NCI-H1092 treated with DMSO at 0.1 percent for 48 hours (cell line): ENCODE measurements around the gene TTLL8.

Source experiments
- DNase-seq: peaks from one replicate; lab custom pipeline; 2025; lab: John Stamatoyannopoulos, UW

The TTLL8 gene

GRCh38 chr22:50041361-50042065 lies 16.6 kb downstream of the TTLL8 start:
- DNase-seq: no peak

DNA sequence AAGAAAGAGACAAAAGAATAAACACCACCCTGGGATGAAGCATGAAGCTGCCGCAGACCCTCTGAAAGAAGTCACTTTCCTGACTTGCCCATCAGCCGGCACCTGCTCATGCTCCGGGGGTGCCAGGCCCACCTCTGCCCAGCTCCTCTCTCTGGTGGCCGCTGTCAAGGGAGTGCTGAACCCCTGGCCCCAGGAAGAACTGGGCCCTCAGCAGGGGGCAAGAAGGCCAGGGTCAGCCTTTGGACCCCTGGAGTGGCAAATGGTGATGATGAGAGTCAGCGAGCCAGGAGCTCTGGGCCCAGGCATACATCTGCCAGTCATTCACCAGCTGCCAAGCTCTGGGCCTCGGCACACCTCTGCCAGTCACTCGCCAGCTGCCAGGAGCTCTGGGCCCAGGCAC lies 17.4 kb downstream of the TTLL8 start:
- no peak for DNase-seq

- DNase-seq: no peak
Observed at GRCh38 chr22:50039669-50040443, 18.2 kb downstream of the TTLL8 start.

DNA sequence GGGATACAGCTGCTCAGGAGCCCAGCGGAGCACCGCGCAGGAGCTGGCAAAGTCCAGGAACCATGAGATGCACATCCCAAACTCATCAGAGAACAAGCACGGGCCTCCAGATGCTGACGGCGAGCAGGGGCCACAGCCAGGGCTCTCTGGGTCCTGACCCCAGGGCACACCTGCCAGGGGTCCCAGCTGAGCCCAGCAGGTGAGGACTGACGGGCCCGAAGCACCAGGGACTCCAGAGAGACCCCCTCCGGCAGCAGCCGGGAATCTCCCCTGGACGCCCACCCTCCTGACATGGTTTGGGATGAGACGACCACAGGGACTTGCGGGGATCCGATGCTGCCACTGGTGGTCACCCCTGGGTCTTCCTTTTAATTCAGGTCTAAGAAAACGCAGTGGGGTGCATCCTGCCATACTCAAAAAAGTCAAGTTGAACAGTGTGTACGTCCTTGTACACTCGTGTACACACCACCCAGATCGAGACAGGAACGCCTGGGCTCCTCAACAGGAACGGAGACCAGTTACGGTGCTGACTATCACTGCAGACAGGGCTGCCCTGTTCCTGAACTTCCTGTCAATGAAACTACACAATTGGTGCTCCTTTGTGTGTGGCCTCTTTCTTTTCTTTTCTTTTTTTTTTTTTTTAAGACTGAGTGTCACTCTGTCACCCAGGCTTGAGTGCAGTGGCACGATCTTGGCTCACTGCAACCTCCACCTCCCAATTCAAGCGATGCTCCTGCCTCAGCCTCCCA lies 21.9 kb downstream of the TTLL8 start:
- DNase-seq: no peak

GRCh38 chr22:50035131-50035881 lies 22.8 kb downstream of the TTLL8 start:
- no peak for DNase-seq

- no peak for DNase-seq
Observed at GRCh38 chr22:50034126-50035081, 23.7 kb downstream of the TTLL8 start.

DNA sequence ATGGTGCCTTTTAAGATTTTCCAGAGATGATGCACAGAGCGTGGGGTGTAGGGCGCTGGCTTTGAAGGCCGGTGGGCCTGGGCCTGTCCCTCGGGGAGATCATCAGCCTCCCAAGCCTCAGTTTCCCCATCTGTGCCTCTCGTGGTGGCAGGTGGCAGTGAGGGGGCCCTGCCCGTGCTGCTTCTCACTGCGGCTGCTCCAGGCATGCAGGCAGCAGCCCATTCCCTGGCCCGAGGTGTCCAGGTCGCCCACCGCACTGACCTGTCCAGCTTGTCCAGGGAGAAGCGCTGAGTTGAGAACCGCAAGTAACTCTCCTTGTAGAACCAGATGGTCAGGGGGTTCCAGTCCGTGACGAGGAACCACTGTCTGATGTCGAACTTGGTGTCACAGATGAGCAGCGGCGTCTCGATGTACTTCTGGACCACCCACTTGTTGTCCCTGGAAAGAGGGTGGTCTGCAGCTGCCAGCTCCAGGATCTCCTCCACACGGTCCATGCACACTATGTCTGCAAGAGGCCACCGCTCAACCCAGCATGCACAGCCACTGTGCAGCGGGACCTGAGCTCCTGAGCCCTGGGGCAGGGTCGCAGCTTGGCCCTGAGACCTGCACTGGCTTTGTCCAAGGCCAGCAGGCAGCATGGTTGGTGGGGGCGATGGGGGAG lies 25.0 kb downstream of the TTLL8 start:
- DNase-seq: no peak

DNA sequence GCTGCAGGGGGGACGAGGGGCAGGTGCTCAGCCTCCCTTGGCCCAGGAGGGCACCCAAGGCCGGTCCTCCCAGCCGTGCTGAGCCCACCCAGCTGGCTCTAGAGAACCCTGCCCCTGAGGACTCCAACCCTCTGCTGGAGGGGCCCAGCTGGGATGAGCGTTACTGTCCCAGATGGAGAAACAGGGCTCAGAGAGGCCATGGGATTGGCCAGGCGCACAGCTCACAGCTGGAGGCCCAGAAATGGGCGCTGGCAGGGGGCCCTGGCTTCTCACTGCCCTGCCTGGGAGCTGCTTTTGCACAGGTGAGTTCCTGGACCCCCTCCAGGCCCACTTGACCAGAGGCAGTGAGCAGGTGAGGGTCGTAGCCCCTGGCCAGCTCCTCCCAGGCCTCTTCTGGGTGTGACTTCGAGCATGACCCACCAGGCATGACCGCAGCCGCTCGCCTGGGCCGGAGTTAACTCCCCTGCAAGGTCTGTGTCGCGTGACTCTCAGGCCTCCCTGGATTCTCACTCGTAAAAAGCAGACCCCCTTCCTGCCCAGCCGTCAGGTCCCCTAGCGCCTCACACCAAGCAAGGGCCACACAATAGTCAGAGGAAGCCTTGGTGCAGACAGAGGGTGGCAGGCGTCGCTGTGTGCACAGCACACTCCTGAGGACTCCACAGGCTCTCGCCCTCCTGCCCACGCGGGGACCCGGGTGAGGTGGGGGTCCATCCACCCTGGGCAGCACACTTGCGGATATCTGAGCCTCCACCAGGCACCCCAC lies 25.8 kb downstream of the TTLL8 start:
- no peak for DNase-seq

DNA sequence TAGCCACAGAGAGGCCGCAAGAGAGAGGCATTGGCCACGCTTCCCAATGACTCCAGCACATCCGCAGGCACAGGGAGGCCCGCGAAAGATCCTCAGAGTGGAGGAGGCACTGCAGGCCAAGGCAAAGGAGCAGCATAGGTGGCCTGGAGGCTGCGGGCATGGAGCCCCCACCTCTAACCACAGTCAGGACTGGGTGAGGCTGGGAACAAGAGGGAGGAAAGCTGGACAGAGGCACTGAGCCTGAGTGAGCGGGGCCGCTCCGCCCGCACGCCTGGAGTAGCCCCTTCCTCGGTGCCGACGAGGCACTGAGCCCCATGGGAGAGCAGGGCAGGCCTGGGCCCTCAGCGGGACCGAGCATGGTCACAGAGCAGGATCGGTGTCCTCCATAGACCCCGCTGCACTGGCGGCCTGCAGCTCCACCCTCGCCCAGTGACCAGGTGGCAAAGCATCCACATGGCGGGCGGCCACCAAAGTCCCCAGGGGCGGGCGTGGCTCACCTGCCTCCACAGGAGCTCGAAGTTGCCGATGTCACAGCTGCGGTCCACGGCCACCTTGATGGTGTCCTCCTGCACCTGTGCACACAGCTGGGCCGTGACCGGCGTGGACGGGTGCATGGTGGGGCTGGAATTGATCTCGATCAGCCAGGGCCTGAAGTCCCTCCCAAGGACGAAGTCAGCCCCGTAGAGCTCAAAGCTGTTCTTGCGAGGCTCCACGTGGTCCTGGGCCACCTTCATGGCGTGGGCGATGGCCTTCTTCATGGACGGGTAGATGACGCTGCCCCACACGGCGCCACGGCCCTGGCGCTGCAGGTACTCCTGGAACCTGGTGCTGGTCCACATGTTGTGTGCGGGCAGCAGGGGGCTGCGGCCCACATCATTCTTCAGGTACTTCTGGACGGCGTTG lies 26.7 kb downstream of the TTLL8 start:
- no peak for DNase-seq

DNA sequence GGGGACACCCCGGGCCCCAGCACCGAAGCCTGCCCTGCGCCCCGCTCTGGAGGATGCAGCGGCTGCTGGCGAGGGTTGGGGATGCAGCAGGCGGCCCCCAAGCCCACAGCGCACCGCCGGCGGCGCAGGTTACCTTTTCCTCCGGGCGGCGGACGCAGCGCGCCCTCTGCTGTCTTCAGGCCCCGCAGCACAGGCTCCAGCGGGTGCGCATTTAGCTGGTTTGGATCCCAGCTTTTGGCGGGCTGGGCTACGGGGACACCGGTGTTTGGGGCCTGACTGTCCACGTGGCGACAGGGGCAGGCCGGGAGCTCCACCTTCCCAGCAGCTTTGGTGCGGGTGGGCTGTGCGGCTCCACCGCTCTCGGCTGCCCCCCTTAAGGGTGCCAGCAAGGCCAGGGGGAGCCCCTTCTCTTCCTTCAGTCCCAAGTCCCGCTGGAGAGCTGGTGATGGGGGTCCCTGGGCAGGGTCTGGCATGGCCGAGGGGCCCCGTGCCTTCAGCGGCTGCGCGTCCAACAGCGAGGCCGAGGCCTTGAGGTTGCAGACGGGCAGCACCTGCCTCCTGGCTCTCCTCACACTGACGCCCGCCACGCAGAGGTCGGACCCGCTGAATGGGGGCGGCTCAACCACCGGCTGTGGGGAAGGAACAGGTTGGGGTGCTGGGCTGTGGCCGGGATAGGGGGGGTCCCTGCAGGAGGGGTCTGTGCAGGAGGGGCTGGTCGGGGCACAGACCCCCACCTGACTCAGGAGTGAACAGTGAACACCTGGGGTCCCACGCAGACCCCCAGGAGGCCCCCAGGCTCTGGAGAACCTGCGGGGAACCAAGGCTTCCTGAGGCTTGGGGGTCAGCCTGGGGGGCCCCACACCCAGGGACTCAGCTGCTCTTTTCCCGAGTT lies 27.6 kb downstream of the TTLL8 start:
- DNase-seq: peak; percentile 6

DNA sequence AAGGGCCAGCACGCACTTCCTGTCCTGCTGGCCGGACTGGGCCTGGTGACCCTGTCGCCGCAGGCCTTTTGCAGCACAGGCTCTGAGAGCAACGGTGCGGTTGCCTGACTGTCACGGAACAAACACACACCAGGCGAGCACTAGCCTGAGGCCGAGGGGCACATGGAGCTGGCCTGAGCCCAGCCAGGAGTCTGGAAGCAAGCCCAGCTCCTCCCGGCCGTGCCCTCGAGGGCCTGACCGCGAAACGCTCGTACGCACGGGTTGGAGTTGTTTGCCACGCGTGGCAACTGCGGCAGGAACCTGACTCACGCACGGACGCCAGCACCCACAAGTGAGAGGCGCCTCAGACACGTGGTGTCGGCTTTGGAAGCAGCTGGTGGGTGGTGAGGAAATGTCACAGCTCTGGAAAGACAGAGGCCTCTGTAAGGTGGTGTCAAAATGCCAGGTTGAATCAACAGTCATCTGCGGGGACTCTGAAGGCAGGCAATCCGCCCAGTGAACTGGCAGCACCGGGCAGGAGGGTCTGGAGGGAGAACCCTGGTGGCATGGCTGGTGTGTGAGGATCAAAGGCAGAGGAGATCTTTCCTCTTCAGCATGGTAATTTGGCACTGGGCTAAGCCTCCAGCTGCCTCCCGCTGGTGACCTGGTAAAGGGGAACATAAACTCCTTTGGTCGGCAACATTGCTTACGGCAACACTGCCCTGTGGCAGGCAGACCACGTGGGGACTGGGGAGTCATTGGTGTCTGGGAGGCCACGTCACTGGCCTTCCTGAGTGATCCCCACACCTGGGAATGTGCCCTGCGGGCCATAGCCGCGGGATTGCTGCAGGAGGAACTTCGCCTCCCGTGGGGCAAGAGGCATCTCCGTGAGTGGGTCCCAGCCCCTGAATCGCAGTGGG lies 30.2 kb downstream of the TTLL8 start:
- DNase-seq: peak; percentile 5

DNA sequence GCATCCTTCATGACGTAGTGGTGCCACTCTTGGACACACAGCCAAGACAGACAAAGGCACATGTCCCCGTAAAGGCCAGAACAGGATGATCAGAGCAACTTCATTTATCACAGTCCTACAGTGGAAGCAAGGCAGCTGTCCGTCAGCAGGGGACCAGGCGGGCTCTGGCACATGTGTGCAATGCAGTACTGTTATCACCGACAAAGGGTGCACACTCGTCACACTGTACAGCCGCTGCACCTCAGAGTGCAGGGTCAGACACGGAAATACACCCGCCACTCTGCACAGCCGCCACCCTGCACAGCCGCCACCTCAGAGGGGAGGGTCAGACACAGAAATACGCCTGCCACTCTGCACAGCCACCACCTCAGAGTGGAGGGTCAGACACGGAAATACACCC lies 32.1 kb downstream of the TTLL8 start:
- DNase-seq: no peak

GRCh38 chr22:50022171-50022819 lies 35.8 kb downstream of the TTLL8 start:
- no peak for DNase-seq

DNA sequence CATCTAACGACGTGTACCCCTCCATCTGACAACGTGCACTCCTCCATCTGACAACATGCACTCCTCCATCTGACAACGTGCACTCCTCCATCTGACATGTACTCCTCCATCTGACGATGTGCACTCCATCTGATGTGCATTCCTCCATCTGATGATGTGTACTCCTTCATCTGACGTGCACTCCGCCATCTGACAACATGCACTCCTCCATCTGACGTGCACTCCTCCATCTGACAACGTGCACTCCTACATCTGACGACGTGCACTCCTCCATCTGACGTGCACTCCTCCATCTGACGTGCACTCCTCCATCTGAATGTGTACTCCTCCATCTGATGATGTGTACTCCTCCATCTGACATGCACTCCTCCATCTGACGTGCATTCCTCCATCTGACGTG lies 37.5 kb downstream of the TTLL8 start:
- no peak for DNase-seq

GRCh38 chr22:50019316-50019715 lies 38.8 kb downstream of the TTLL8 start:
- DNase-seq: no peak
